Activated CD4-positive, alpha-beta T cell treated with anti-CD3 and anti-CD28 coated beads, Interleukin-2, amount 50 U/mL, for 16 hours (primary cell): ENCODE results near the gene TSTD1.
"Not testable (repeated sequence)": the region's sequence is repeated elsewhere in the genome, so short reads cannot be mapped to it uniquely, and the experiment has no call there.

Experiments
- DNase-seq: peaks from one replicate; pipeline ENCODE4 v3.0.0-alpha.2; 2020

The TSTD1 gene

GRCh38 chr1:161068306-161069234 is 29.8 kb upstream of the TSTD1 start:
- DNase-seq: peak; percentile 90

GRCh38 chr1:161066694-161067093 is 27.9 kb upstream of the TSTD1 start:
- DNase-seq: peak; percentile 49

- not testable (repeated sequence) for DNase-seq
Observed at GRCh38 chr1:161065681-161066080, 26.9 kb upstream of the TSTD1 start.

GRCh38 chr1:161063936-161064335 is 25.2 kb upstream of the TSTD1 start:
- DNase-seq: not testable (repeated sequence)

- no peak for DNase-seq
Observed at GRCh38 chr1:161061419-161061818, 22.7 kb upstream of the TSTD1 start.

- no peak for DNase-seq
Observed at GRCh38 chr1:161059293-161059692, 20.5 kb upstream of the TSTD1 start.

GRCh38 chr1:161054805-161055204 is 16.0 kb upstream of the TSTD1 start:
- no peak for DNase-seq

GRCh38 chr1:161054232-161054631 is 15.5 kb upstream of the TSTD1 start:
- no peak for DNase-seq

- no peak for DNase-seq
Observed at GRCh38 chr1:161052899-161053298, 14.1 kb upstream of the TSTD1 start.

- DNase-seq: no peak
Observed at GRCh38 chr1:161051219-161051618, 12.5 kb upstream of the TSTD1 start.

- no peak for DNase-seq
Observed at GRCh38 chr1:161048949-161049722, 10.4 kb upstream of the TSTD1 start.

- DNase-seq: no peak
Observed at GRCh38 chr1:161047436-161048420, 9.0 kb upstream of the TSTD1 start.

GRCh38 chr1:161046605-161047228 is 8.0 kb upstream of the TSTD1 start:
- DNase-seq: no peak

GRCh38 chr1:161045736-161046604 is 7.2 kb upstream of the TSTD1 start, which contains the start of gene USF1:
TSS of gene USF1 (minus strand) at chr1:161045977. CDS start at chr1:161043275, 2,702 bp downstream.
- peak; percentile 96 for DNase-seq

- peak; percentile 72 for DNase-seq
Observed at GRCh38 chr1:161044908-161045735, 6.4 kb upstream of the TSTD1 start.

GRCh38 chr1:161044535-161044907 is 5.8 kb upstream of the TSTD1 start:
- peak; percentile 48 for DNase-seq

GRCh38 chr1:161039546-161039945 is 782 bp upstream of the TSTD1 start:
- DNase-seq: no peak

- DNase-seq: no peak
Observed at GRCh38 chr1:161039154-161039545, 386 bp upstream of the TSTD1 start.

- no peak for DNase-seq
Observed at GRCh38 chr1:161037661-161038522, 872 bp downstream of the TSTD1 start.
